HEK293T (cell line): ENCODE results near the gene RING1.

Experiments used
- CTCF ChIA-PET: fragments of 350-600 bp; formaldehyde crosslinking; extraction: SDS; loops from one replicate; lab custom pipeline; 2021; ENCODE audit warnings: antibody characterized with exemption, inconsistent platforms; lab: Yijun Ruan, JAX
- POLR2A ChIA-PET: fragments of 350-600 bp; formaldehyde crosslinking; extraction: SDS; loops from one replicate; lab custom pipeline; 2020; ENCODE audit warnings: antibody characterized with exemption, inconsistent platforms; lab: Yijun Ruan, JAX
- DNase-seq: peaks from one replicate; pipeline ENCODE4 v3.0.0; 2012; ENCODE audit warnings: mixed read lengths; ENCODE audit errors: extremely low spot score
- ARNT ChIP-seq: fragments of 450-650 bp; IDR thresholded peaks from 2 replicates; pipeline ENCODE4 v1.6.1; 2017; ENCODE audit warnings: mild to moderate bottlenecking
- BHLHE40 ChIP-seq: fragments of 450-650 bp; IDR thresholded peaks from 2 replicates; pipeline ENCODE4 v1.6.1; 2016; ENCODE audit warnings: mild to moderate bottlenecking, moderate library complexity, borderline replicate concordance
- CTBP1 ChIP-seq: fragments of 450-650 bp; IDR thresholded peaks from 2 replicates; pipeline ENCODE4 v1.6.1; 2016; ENCODE audit warnings: borderline replicate concordance
- ELF4 ChIP-seq: fragments of 450-650 bp; IDR thresholded peaks from 2 replicates; pipeline ENCODE4 v1.6.1; 2017; ENCODE audit warnings: antibody characterized with exemption
- FOXA1 ChIP-seq: fragments of 450-650 bp; IDR thresholded peaks from 2 replicates; pipeline ENCODE4 v1.6.1; 2016; ENCODE audit warnings: mild to moderate bottlenecking
- FOXK2 ChIP-seq: fragments of 450-650 bp; IDR thresholded peaks from 2 replicates; pipeline ENCODE4 v1.6.1; 2016; ENCODE audit warnings: mild to moderate bottlenecking
- FOXM1 ChIP-seq: fragments of 450-650 bp; IDR thresholded peaks from 2 replicates; pipeline ENCODE4 v1.6.1; 2017; ENCODE audit warnings: mild to moderate bottlenecking, borderline replicate concordance
- HDGF ChIP-seq: fragments of 450-650 bp; IDR thresholded peaks from 2 replicates; pipeline ENCODE4 v1.6.1; 2017; ENCODE audit warnings: antibody characterized with exemption, borderline replicate concordance
- LEF1 ChIP-seq: fragments of 450-650 bp; IDR thresholded peaks from 2 replicates; pipeline ENCODE4 v1.6.1; 2017; ENCODE audit warnings: mild to moderate bottlenecking, borderline replicate concordance
- NFRKB ChIP-seq: fragments of 450-650 bp; IDR thresholded peaks from 2 replicates; pipeline ENCODE4 v1.6.1; 2016; ENCODE audit warnings: mild to moderate bottlenecking, moderate library complexity
- PKNOX1 ChIP-seq: fragments of 450-650 bp; IDR thresholded peaks from 2 replicates; pipeline ENCODE4 v1.6.1; 2016
- SP1 ChIP-seq: fragments of 450-650 bp; IDR thresholded peaks from 2 replicates; pipeline ENCODE4 v1.6.1; 2017
- SUZ12 ChIP-seq: fragments of 450-650 bp; IDR thresholded peaks from 2 replicates; pipeline ENCODE4 v1.6.1; 2016; ENCODE audit warnings: mild to moderate bottlenecking
- TARDBP ChIP-seq: fragments of 450-650 bp; IDR thresholded peaks from 2 replicates; pipeline ENCODE4 v1.6.1; 2016
- ZNF384 ChIP-seq: fragments of 450-650 bp; IDR thresholded peaks from 2 replicates; pipeline ENCODE4 v1.6.1; 2016

RING1 gene

GRCh38 chr6:33252759-33253158, 44.5 kb downstream of the RING1 start:
- CTCF ChIA-PET: no interaction called here
- DNase-seq: no peak
- TF ChIP-seq ZNF384 (no peak), LEF1 (no peak), FOXM1 (no peak), ARNT (no peak), TARDBP (no peak), PKNOX1 (no peak), SUZ12 (no peak), NFRKB (no peak), CTBP1 (no peak), HDGF (no peak), FOXK2 (no peak), FOXA1 (no peak)
- POLR2A ChIA-PET: interaction anchor here (6.9 kb wide), 1 partner anchor 18 kb away, joined by 54 read pairs; the partner anchor contains the start of genes RPS18 and VPS52

- no peak for DNase-seq
- TF ChIP-seq FOXK2 (no peak), NFRKB (no peak), TARDBP (no peak), LEF1 (no peak), ZNF384 (no peak), FOXM1 (no peak), ELF4 (no peak), CTBP1 (no peak), BHLHE40 (no peak), PKNOX1 (no peak), SP1 (no peak), ARNT (no peak), SUZ12 (no peak)
- POLR2A ChIA-PET: interaction anchor here (1.6 kb wide), 1 partner anchor 17 kb away, joined by 8 read pairs; the partner anchor contains the start of genes RPS18 and VPS52
- CTCF ChIA-PET: interaction anchor here (1.2 kb wide), 1 partner anchor 49 kb away, joined by 3 read pairs; no protein-coding TSS in a partner anchor
Observed at GRCh38 chr6:33254591-33254990, 46.3 kb downstream of the RING1 start.

GRCh38 chr6:33259032-33259431, 50.7 kb downstream of the RING1 start:
- DNase-seq: no peak
- ChIA-PET CTCF (no interaction called here), POLR2A (interaction anchor here (2.0 kb wide), 1 partner anchor 12 kb away, joined by 7 read pairs; the partner anchor contains the start of genes RPS18 and VPS52)
- no peak for TF ChIP-seq ELF4
